ENCODE measurements around the gene DAPK1.

The DAPK1 gene

DNA sequence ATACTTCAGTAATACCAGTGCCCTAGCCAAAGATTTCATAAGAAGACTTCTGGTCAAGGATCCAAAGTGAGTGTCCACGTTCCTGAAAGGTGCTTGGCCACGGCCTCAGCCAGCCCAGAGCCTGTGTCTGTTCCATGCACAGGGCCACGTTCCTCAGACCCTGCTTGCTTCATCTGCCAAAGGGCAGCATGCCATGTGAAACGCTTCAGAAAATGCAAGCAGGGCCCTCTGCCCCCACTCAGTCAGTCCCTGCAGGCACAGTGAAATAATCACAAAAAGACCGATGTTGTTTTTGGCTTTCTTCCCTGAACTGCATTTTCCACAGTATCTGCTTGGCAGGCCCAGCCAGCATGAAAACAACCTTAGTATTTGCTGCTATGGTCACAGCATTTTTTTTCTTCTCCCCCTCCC lies 142.7 kb downstream of the DAPK1 start:
- DNase-seq (ENCODE audit: low read depth in 2 of 2, low spot score in 1 of 2) = no peak

DNA sequence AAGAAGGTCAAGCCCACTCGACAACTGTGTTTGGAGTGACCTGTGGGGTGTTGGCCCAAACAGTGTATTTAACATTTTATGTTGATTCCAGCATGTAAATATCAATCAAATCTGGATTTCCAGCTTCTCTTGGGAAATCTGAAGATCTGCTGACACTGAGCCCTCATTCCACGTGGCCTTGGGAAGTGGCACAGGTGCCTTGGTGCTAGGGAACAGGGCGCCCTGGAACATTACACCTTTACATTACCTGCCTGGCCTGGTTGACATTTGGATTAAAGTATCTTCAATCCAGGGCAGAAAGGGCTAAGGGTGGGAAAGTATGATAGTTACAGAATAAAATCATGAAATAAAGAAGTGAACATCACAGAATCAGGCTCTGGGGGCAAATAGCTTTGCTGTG lies 143.4 kb downstream of the DAPK1 start:
- no peak for DNase-seq (ENCODE audit: low read depth in 2 of 2, low spot score in 1 of 2)

DNA sequence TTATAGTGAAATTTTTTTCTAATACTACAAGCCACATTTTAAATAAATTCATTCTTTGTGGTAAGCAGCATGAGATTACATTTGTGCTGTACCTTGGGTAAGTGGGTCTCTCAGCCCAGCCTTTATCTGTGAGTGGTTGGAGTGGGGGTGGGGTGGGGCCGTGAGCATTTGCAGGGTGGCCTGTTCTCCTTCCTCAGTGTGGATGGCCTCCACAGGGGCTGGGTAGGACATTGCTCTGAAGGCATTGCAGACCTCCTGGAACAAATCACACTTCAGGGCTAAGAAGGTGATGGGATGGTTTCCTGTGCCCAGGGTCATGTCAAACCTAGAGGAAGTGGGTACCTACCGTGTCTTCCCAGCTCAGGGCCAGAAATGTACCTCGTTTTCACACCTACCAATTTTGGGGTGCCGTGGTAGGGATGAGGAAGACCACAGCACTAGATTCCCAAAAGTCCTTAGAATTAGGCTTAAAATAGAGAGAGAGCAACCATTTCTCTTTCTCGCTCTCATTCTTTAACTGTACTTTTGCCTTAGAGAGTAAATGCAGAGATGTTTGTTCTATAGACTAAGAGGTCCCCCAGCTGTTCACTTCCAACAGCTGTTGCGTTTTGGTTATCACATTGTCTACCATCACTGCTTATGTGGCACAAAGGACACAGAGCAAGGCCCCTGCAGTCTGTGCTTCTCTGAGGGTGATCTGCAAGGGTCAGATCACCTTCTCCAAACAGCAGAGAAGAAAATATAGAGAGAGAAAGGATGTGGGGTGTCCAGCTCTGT lies 144.9 kb downstream of the DAPK1 start:
- DNase-seq (ENCODE audit: low read depth in 2 of 2, low spot score in 1 of 2) = no peak

DNA sequence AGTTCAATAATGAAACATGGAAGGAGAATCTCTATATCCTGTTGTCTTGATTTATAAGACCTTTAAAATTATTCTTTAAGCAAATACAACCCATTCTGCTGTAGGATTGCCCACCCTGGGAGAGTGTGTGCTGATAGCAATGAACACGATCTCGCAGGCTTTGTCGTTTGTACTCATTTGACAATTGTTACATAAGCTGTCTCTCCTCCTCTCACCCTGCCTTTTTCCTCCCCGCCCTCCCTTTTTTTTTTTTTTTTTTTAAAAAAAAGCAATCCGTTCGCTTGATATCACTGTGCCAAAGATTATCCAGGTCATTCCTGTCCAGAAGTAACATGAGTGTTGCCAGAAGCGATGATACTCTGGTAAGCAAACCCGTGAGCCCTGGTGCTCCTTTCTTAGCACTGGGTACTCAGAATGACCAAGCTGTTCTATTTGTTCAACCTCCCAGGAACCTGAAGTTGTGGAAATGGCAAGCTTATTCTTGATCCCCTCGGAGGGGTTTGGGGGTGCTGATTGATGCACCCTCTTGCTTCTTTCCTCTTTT lies 145.5 kb downstream of the DAPK1 start:
- no peak for DNase-seq (ENCODE audit: low read depth in 2 of 2, low spot score in 1 of 2)

DNA sequence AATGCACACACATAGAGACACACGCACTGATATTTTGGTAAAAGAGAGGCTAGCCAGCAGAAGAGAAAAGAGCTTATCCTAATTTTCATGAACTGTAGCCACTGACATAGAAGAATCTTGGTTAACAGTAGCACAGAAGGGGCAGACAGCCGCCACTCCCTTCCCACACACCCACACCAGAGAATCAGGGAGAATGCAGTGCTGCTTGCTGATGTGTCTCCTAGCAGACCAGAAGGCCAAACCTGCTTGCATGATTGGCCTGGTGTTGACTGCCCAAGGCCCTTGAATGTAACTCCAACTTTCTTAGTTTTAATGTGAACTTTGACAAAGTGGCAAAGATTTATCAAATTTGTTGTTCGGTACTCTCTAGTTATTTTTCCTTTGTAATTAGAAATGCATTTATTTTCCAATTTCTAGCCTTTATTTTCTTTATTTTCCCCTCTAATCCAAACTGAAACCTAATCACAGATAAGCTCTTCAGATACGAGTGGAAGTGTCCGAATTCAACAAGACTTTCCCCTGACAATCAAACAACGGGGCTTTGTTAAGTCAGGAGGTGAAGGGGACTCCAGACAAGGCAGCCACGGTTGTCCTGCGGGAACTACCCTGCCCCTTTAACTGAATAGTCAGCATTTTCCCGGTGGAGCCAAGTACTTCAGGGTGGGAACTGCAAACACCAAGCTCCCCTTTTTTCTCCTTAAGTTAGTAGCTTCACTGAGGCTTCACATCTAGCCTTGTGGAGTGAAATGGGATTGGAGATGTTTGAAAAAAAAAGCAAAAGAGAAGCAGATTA lies 146.3 kb downstream of the DAPK1 start:
- DNase-seq (ENCODE audit: low read depth in 2 of 2, low spot score in 1 of 2) = no peak

DNA sequence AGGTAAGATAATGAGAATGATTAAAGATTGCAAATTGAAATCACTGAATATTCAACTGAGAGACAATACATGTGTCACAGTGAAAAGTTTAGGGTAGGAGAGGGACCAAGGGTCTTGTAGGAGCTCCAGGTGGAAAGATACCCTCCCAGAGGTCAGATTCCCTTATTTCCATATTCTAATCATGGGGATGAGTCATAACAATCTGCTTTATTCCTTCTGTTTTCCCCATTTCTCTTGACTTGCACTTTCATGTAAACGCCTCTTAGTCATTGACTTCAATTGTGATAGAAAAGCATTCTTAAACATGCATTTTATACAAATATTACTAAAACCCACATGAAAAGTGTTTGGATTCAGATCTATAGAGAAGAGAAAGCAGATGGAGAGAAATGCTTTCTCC lies 147.0 kb downstream of the DAPK1 start:
- DNase-seq (ENCODE audit: low read depth in 2 of 2, low spot score in 1 of 2) = no peak

DNA sequence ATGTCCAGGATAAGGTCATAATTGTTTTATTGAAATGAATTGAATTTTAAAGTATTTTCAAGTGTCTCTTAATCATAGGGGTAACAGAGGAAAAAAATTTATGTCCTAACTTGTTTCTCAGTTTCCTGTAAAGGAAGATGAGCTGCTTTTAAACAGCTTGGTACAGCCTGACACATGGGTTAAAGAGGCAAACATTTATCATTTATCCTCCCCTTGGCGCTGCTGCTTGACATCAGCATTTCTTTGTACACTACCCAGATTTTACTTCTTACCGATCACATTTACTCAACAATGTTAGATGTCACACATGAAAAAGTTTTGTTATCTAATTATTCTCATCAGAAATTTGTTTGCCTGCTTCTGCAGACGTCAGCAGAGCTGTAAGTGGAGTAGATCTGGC lies 148.9 kb downstream of the DAPK1 start:
- DNase-seq (ENCODE audit: low read depth in 2 of 2, low spot score in 1 of 2) = no peak

DNA sequence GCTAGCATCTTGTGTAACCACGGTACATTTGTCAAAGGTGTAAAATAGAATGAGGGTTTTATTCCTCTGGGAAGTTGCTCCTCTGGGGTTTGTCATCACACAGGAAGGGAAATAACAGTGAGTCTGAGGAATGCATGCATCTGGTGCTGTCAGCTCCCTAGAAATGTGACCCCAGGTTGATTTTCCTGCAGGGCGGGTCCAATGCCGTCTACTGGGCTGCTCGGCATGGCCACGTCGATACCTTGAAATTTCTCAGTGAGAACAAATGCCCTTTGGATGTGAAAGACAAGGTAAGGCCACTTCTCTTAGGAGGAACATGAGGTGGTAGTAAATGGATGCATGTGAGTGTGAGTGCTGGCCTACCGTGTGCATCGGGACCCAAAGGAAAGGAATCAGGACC lies 149.4 kb downstream of the DAPK1 start:
- DNase-seq (ENCODE audit: low read depth in 2 of 2, low spot score in 1 of 2) = no peak

DNA sequence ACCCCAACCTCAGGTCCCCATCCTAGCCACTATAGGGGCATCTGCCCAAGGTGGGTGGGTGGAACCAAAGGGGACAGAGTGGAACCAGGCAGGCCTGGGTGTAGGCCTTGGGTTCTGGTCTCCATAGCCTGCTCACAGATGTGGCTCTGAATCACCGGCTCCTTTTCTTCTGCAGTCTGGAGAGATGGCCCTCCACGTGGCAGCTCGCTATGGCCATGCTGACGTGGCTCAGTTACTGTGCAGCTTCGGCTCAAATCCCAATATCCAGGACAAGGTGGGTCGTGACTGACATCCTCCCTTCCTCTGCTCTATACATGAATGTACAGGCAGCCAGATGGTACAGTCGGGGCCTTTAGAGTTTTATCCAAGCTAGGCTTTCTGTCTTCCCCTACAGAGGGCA lies 150.9 kb downstream of the DAPK1 start:
- DNase-seq (ENCODE audit: low read depth in 2 of 2, low spot score in 1 of 2) = no peak

DNA sequence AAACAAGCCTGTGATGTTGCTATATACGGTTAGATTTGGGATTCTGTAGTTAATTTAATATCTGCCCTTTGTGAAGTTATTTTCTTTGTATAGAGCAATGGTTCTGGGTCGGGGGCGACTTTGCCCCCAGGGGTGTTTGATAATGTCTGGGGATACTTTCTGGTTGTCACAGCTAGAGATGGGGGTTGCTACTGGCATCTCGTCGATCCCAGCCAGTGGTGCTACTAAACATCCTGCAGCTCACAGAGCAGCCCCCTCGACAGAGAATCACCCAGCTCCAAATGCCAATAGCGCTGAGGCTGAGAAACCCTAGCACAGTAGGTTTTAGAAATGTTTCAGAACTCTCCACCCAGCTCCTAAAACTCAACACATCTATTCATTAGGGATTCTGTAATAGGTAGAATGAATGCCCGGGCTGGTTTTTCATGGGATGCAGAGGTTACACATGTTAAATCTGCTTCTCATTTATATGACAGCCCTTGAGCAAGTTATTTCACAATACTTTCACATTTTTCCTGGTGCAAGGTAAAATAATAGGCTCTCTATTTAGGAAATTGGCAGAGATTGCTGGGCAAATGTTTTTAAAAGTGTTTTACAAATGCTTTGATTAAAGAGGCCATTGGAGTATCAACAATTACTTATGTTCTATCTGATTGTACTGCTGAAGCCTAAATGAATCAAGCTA lies 153.1 kb downstream of the DAPK1 start:
- DNase-seq (ENCODE audit: low read depth in 2 of 2, low spot score in 1 of 2) = no peak

DNA sequence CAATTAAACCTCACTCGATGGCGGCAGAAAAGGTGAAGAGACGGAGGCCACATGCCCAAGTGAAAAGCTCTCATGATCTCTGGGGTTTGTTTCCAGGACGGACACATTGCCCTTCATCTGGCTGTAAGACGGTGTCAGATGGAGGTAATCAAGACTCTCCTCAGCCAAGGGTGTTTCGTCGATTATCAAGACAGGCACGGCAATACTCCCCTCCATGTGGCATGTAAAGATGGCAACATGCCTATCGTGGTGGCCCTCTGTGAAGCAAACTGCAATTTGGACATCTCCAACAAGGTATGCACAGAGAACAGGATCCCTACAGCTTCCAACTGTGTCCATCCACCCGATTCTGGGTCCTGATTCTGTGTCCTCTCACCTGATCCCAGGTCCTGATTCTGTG lies 153.8 kb downstream of the DAPK1 start:
- DNase-seq (ENCODE audit: low read depth in 2 of 2, low spot score in 1 of 2) = no peak

DNA sequence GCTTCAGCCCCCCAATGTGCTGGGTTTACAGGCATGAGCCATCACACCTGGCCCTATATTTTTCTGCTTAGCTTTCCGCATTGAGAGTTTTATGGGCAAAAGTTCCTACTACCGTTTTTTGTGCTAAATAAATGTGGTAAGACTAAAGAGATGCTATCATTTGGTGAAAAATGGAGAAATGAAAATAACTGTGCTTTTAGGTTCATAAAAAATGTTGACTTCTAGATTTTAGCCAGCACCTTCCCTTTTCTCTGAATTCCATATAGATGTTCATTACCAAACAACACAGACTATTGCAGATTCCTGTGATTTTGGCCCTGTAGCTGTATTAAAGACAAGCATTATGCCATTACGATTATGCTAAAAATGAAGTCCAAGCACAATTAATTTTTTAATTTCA lies 156.3 kb downstream of the DAPK1 start:
- DNase-seq (ENCODE audit: low read depth in 2 of 2, low spot score in 1 of 2) = no peak

DNA sequence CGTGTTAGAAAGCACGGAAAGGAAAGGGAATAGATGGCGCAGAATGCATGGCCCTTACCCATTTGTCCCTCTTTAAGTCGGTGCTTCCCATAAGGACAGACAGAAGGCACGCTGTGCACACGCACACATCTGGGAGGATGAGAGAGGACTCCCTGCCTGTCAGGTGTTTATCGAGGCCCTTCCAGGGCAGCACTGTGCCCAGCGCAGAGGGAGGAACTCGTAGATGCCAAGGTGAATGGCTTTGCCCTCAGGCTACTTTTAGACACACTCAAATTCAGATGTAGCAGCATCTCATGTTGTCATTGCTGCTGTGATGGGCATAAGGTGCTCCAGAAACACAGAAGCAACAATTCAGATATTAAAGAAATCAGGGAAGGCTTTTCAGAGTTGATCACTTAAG lies 158.1 kb downstream of the DAPK1 start:
- no peak for DNase-seq (ENCODE audit: low read depth in 2 of 2, low spot score in 1 of 2)

DNA sequence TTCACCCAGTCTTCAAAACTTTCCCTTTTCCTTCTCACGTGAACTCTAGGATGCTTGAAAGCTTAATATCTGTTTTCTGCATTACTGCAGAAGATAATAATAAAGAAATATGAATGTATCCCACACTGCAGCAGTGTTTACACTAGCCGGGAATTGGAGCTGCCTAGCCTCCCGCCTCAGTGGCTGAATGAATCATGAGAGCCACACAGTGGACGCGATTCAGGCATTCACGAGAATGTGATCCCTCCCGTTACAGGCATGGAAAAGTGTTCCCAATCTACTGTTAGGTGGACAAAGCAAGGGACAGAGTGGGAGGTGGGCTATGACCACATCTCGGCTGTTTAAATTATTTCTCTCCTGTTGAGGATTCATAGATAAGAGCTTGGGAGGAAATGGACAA lies 158.8 kb downstream of the DAPK1 start:
- no peak for DNase-seq (ENCODE audit: low read depth in 2 of 2, low spot score in 1 of 2)

DNA sequence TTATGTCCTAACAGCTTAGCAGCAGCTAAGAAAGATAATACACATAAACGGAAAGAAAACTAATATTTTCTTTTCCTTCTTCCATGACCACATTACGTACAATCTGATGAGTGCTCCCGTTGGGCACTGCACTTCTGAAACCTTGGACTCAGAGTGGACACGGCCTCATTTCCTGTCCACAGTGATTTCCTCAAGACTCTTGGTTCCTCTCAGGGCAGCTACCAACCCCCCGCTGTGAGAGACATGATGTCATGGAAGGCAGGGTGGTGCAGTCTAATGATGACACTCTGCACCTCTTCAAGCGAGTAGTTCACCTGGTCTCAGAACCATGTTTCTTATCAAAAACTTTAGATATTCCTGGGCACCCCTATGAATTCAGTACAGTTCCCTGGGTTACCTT lies 159.5 kb downstream of the DAPK1 start:
- no peak for DNase-seq (ENCODE audit: low read depth in 2 of 2, low spot score in 1 of 2)

DNA sequence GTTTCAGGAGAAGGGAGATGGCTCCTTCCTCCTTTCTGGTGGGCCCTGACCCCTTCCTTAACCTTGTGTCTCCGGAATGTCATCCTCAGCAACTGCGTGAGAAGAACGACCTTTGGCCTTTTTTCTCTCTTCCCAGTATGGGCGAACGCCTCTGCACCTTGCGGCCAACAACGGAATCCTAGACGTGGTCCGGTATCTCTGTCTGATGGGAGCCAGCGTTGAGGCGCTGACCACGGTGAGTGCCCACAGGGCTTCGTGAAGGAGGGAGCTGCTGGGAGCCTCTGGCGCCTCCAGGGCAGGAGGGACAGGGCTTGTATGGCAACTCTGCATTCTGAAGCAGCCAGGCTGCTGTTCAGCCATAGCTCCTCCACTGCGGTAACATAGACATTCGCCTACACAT lies 160.2 kb downstream of the DAPK1 start:
- DNase-seq (ENCODE audit: low read depth in 2 of 2, low spot score in 1 of 2) = no peak

DNA sequence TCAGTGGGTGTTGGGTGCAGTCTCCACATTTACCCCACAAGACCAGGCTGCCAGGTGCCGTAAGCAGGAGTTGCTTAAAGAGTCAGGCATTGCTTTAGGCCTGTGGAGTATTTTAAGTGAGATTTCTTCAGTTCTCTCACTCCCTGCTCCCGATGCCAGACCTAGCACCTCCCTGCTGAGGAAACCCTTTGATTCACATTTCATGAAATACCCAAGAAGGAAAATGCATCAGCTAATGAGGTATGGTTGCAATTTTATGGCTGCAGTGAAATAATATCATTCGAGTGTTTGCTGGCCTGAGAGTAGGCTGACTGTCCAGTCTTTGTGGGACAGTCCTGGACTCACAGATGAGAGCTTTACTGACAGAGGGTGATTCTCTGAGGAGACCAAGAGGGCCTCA lies 160.8 kb downstream of the DAPK1 start:
- DNase-seq (ENCODE audit: low read depth in 2 of 2, low spot score in 1 of 2) = no peak

DNA sequence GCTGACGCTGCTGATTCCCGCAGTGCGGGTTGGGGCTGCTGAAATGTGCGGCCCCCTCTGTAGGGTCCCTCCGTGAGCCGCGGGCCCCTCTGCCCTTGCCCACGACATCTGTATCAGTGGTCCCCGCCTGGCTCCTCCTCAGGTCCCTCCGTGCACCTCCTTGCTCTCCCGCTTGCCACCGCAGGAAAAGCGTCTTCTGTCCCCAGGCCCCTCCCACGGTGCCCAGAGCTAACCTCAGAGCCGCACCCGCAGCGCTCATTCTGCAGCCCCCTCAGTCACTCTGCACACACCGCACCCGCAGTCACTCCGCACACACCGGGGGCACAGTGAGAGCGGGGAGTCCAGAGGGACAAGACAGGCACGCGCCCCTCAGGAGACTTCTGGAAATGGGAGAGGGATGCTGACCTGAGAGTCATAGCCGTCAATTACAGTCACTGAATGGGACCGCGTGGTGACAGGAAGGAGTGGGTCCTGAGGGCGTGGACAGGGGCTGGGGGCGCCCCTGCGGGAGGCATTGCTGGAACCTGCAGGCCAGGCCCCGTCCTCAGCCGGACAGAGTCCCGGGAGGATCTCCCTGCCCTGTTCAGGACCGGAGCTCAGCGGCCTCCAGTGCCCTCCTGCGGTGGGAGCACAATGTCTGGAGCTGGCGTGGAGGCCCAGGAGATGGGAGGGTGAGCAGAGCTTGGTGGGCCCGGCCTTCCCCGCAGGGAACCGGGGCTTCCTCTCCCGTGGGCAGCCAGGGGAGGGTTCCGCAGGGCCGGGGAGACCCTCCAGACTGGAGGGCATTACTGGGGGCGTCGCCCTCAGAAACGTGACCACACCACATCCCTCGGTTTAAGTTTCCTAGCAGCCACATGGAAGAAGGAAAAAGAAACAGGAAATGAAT lies 162.1 kb downstream of the DAPK1 start:
- no peak for DNase-seq (ENCODE audit: low read depth in 2 of 2, low spot score in 1 of 2)

DNA sequence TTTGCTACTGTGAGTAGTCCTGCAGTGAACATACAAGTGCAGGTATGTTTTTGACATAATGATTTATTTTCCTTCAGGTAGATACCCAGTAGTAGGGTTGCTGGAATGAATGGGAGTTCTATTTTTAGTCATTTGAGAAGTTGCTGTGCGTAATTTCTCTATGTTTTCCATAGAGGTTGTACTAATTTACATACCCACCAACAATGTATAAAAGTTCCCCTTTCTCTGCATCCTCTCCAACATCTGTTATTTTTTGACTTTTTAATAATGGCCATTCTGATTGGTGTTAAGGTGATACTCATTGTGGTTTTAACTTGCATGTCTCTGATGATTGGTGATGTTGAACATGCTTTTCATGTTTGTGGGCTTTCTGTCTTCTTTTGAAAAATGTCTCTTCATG lies 163.6 kb downstream of the DAPK1 start:
- DNase-seq (ENCODE audit: low read depth in 2 of 2, low spot score in 1 of 2) = no peak

DNA sequence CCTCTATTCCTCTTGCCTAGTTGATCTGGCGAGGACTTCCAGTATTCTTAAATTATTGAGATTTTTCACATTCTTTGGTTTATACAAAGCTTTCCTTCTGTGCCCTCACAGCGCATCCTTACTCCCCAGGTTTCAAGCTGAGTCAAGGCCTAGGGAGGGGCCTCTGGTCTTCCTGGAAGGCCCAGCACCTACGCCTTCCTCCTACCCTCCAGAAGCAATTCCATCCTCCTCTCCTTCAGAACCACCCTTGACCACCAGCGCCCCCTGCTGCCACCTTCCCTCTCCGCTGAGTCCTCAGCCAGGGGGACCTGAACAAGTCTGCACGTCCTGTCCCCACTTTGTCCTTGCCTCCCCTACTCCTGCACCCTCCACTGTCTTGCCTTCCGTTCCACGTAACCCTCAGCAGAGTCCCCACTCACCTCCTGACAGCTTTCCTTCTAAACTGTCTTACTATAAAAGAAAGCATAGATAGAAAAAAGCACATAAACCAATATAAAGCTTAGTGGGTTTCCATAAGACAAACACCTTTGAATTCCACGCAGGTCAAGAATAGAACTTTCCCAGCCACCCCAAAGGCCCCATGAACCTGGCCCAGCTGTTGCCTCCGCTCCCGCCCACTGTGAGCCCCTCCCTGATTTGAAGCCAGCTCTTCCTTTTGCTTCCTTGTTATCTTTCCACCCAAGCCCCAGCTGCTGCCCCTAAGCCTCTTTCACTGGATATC lies 165.3 kb downstream of the DAPK1 start:
- peak in 1 of 2 donors; percentile 18 for DNase-seq (ENCODE audit: low read depth in 2 of 2, low spot score in 1 of 2)
